ENCODE measurements around the gene TM7SF3. TPM values are rescaled to one million over a fixed set of nuclear protein-coding genes. Genes with fewer than 3 reads are reported as not detected.

The TM7SF3 gene
- total and polyA plus RNA-seq, 2 experiments from 2014 or later, result 50.1 to 50.8 TPM

- no peak overlapping the region for H3K4me3 ChIP-seq
- H3K27me3 ChIP-seq, result no peaks in the 10 kb centered on the region
- H3K9me3 ChIP-seq (ENCODE audit: low read depth), result no peaks in the 10 kb centered on the region
- no peak for DNase-seq (ENCODE audit: low read depth in 1 of 2, low spot score in 1 of 2)
- H3K36me3 ChIP-seq, result peaks cover 10% of the 10 kb centered on the region
- TF ChIP-seq CTCF (IDR thresholded peaks at IDR 0.05; ENCODE audit: low read depth, low read length), result no peak
- H3K27ac ChIP-seq, result no peak overlapping the region
- no peaks in the 10 kb centered on the region for H3K4me1 ChIP-seq (ENCODE audit: low read depth)
Measured at GRCh38 chr12:27034607-27035293, 20.6 kb upstream of the TM7SF3 start.

- Histone ChIP-seq H3K27ac (no peak overlapping the region), H3K4me3 (no peak overlapping the region), H3K27me3 (no peaks in the 10 kb centered on the region), H3K36me3 (peaks cover 31% of the 10 kb centered on the region), H3K9me3 (ENCODE audit: low read depth) (no peaks in the 10 kb centered on the region), H3K4me1 (ENCODE audit: low read depth) (no peaks in the 10 kb centered on the region)
- no peak for DNase-seq (ENCODE audit: low read depth in 1 of 2, low spot score in 1 of 2)
- no peak for TF ChIP-seq CTCF (IDR thresholded peaks at IDR 0.05; ENCODE audit: low read depth, low read length)
Measured at GRCh38 chr12:27032679-27033078, 18.5 kb upstream of the TM7SF3 start.

- no peak for DNase-seq (ENCODE audit: low read depth in 1 of 2, low spot score in 1 of 2)
- Histone ChIP-seq H3K27me3 (no peaks in the 10 kb centered on the region), H3K4me3 (no peak overlapping the region), H3K27ac (no peak overlapping the region), H3K4me1 (ENCODE audit: low read depth) (no peaks in the 10 kb centered on the region), H3K36me3 (peaks cover 31% of the 10 kb centered on the region), H3K9me3 (ENCODE audit: low read depth) (no peaks in the 10 kb centered on the region)
- TF ChIP-seq CTCF (IDR thresholded peaks at IDR 0.05; ENCODE audit: low read depth, low read length), result no peak
Measured at GRCh38 chr12:27031531-27031930, 17.3 kb upstream of the TM7SF3 start.

GRCh38 chr12:27026257-27026656, 12.1 kb upstream of the TM7SF3 start:
- TF ChIP-seq CTCF (IDR thresholded peaks at IDR 0.05; ENCODE audit: low read depth, low read length), result no peak
- Histone ChIP-seq H3K27ac (no peak overlapping the region), H3K27me3 (no peaks in the 10 kb centered on the region), H3K9me3 (ENCODE audit: low read depth) (no peaks in the 10 kb centered on the region), H3K4me3 (no peak overlapping the region), H3K4me1 (ENCODE audit: low read depth) (no peaks in the 10 kb centered on the region), H3K36me3 (peaks cover 31% of the 10 kb centered on the region)
- DNase-seq (ENCODE audit: low read depth in 1 of 2, low spot score in 1 of 2), result no peak

- Histone ChIP-seq H3K4me1 (ENCODE audit: low read depth) (no peaks in the 10 kb centered on the region), H3K4me3 (no peak overlapping the region), H3K36me3 (peaks cover 24% of the 10 kb centered on the region), H3K27ac (no peak overlapping the region), H3K27me3 (no peaks in the 10 kb centered on the region), H3K9me3 (ENCODE audit: low read depth) (no peaks in the 10 kb centered on the region)
- TF ChIP-seq CTCF (IDR thresholded peaks at IDR 0.05; ENCODE audit: low read depth, low read length), result no peak
- no peak for DNase-seq (ENCODE audit: low read depth in 1 of 2, low spot score in 1 of 2)
Measured at GRCh38 chr12:27025116-27025515, 10.9 kb upstream of the TM7SF3 start.
